ENCODE data around the gene RTN4. TPM values are rescaled to one million over a fixed set of nuclear protein-coding genes. Genes with fewer than 3 reads are reported as not detected.

RTN4 gene
- total RNA-seq, 2 experiments from 2014 or later = 84.9 to 85.7 TPM

- peaks cover 43% of the 10 kb centered on the region for H3K4me1 Mint-ChIP-seq (ENCODE audit: low read depth)
- H3K27ac ChIP-seq (ENCODE audit: low read depth in 1 of 2, low read length in 2 of 2) = no peak overlapping the region
- no peak overlapping the region for H3K4me3 ChIP-seq (ENCODE audit: low read length)
- H3K4me1 ChIP-seq (ENCODE audit: insufficient read depth, low read length) = peaks cover 3% of the 10 kb centered on the region
- ChIA-PET CTCF (no interaction called here), POLR2A (no interaction called here)
- DNase-seq = no peak
- peaks cover 28% of the 10 kb centered on the region for H3K36me3 ChIP-seq (ENCODE audit: insufficient read depth, low read length)
- peak overlapping the region; percentile 41 for H3K27ac Mint-ChIP-seq
- H3K4me3 Mint-ChIP-seq = no peak overlapping the region
- H3K27me3 ChIP-seq (ENCODE audit: control insufficient read depth in 1 of 2, insufficient read depth in 2 of 2, low read length in 2 of 2) = no peaks in the 10 kb centered on the region
- no peak for TF ChIP-seq CTCF (IDR thresholded peaks at IDR 0.05)
- H3K27me3 Mint-ChIP-seq = no peaks in the 10 kb centered on the region
- no peak for ATAC-seq (ENCODE audit: poor library complexity)
- H3K36me3 Mint-ChIP-seq (ENCODE audit: low read depth) = peaks cover 78% of the 10 kb centered on the region
- intact Hi-C loops (cut with DNase I, micrococcal nuclease) = loop anchor here in 1 of 2 experiments (5.0 kb wide), 1 partner anchor 36 kb away; no protein-coding TSS in a partner anchor
- H3K9me3 Mint-ChIP-seq = no peaks in the 10 kb centered on the region
- no peaks in the 10 kb centered on the region for H3K9me3 ChIP-seq (ENCODE audit: control insufficient read depth in 1 of 2, insufficient read depth in 1 of 2, low read length in 2 of 2)
Measured at GRCh38 chr2:54975598-54976492, 74.4 kb downstream of the RTN4 start.

GRCh38 chr2:54975175-54975574, 75.1 kb downstream of the RTN4 start:
- intact Hi-C loops (cut with DNase I, micrococcal nuclease) = loop anchor here in 1 of 2 experiments (5.0 kb wide), 1 partner anchor 37 kb away; no protein-coding TSS in a partner anchor
- no peak for TF ChIP-seq CTCF (IDR thresholded peaks at IDR 0.05)
- Mint-ChIP-seq H3K4me1 (ENCODE audit: low read depth) (peaks cover 36% of the 10 kb centered on the region), H3K4me3 (no peak overlapping the region), H3K27ac (no peak overlapping the region), H3K36me3 (ENCODE audit: low read depth) (peaks cover 78% of the 10 kb centered on the region), H3K9me3 (no peaks in the 10 kb centered on the region), H3K27me3 (no peaks in the 10 kb centered on the region)
- H3K36me3 ChIP-seq (ENCODE audit: insufficient read depth, low read length) = peaks cover 32% of the 10 kb centered on the region
- H3K27me3 ChIP-seq (ENCODE audit: control insufficient read depth in 1 of 2, insufficient read depth in 2 of 2, low read length in 2 of 2) = no peaks in the 10 kb centered on the region
- ChIA-PET POLR2A (no interaction called here), CTCF (no interaction called here)
- ATAC-seq (ENCODE audit: poor library complexity) (no peak), DNase-seq (no peak)
- no peaks in the 10 kb centered on the region for H3K9me3 ChIP-seq (ENCODE audit: control insufficient read depth in 1 of 2, insufficient read depth in 1 of 2, low read length in 2 of 2)
- H3K4me1 ChIP-seq (ENCODE audit: insufficient read depth, low read length) = peaks cover 3% of the 10 kb centered on the region
- H3K27ac ChIP-seq (ENCODE audit: low read depth in 1 of 2, low read length in 2 of 2) = no peak overlapping the region
- H3K4me3 ChIP-seq (ENCODE audit: low read length) = no peak overlapping the region

GRCh38 chr2:54969940-54970338, 80.3 kb downstream of the RTN4 start:
- Histone ChIP-seq H3K9me3 (ENCODE audit: control insufficient read depth in 1 of 2, insufficient read depth in 1 of 2, low read length in 2 of 2) (peaks cover 0 to 19% of the 10 kb centered on the region in 2 experiments), H3K27ac (ENCODE audit: low read depth in 1 of 2, low read length in 2 of 2) (no peak overlapping the region), H3K27me3 (ENCODE audit: control insufficient read depth in 1 of 2, insufficient read depth in 2 of 2, low read length in 2 of 2) (no peaks in the 10 kb centered on the region), H3K4me1 (ENCODE audit: insufficient read depth, low read length) (peaks cover 23% of the 10 kb centered on the region), H3K36me3 (ENCODE audit: insufficient read depth, low read length) (peaks cover 30% of the 10 kb centered on the region), H3K4me3 (ENCODE audit: low read length) (no peak overlapping the region)
- H3K9me3 Mint-ChIP-seq = peaks cover 7% of the 10 kb centered on the region
- intact Hi-C loops (cut with DNase I, micrococcal nuclease) = no loop called here
- TF ChIP-seq CTCF (IDR thresholded peaks at IDR 0.05) = no peak
- no peak for ATAC-seq (ENCODE audit: poor library complexity)
- peaks cover 19% of the 10 kb centered on the region for H3K4me1 Mint-ChIP-seq (ENCODE audit: low read depth)
- DNase-seq = no peak
- CTCF ChIA-PET = interaction anchor here (1.3 kb wide), 1 partner anchor 30 kb away, joined by 3 read pairs; no protein-coding TSS in a partner anchor
- H3K27ac Mint-ChIP-seq = no peak overlapping the region
- H3K4me3 Mint-ChIP-seq = no peak overlapping the region
- no peaks in the 10 kb centered on the region for H3K27me3 Mint-ChIP-seq
- H3K36me3 Mint-ChIP-seq (ENCODE audit: low read depth) = peaks cover 79% of the 10 kb centered on the region
- POLR2A ChIA-PET = no interaction called here
